Measurements from ENCODE around the gene PSMA6.
"Not testable (repeated sequence)": the region's sequence is repeated elsewhere in the genome, so short reads cannot be mapped to it uniquely, and the experiment has no call there.

PSMA6 gene

GRCh38 chr14:35346738-35347322 lies 54.6 kb downstream of the PSMA6 start:
- no peak for DNase-seq

- no peak for DNase-seq
Measured at GRCh38 chr14:35347323-35348043, 55.3 kb downstream of the PSMA6 start.

GRCh38 chr14:35348044-35348380 lies 55.8 kb downstream of the PSMA6 start:
- not testable (repeated sequence) for DNase-seq

GRCh38 chr14:35349496-35350365 lies 57.5 kb downstream of the PSMA6 start:
- peak; percentile 31 to 45 for DNase-seq

GRCh38 chr14:35351497-35351896 lies 59.3 kb downstream of the PSMA6 start:
- no peak for DNase-seq

GRCh38 chr14:35351897-35352273 lies 59.7 kb downstream of the PSMA6 start:
- peak in 1 of 2 experiments; percentile 42 for DNase-seq

GRCh38 chr14:35352274-35353233 lies 60.4 kb downstream of the PSMA6 start:
- DNase-seq = peak; percentile 91 to 93

- no peak for DNase-seq
Measured at GRCh38 chr14:35353409-35354172, 61.4 kb downstream of the PSMA6 start.

- not testable (repeated sequence) for DNase-seq
Measured at GRCh38 chr14:35355235-35355634, 63.1 kb downstream of the PSMA6 start.

GRCh38 chr14:35355981-35356841 lies 64.0 kb downstream of the PSMA6 start:
- no peak for DNase-seq

GRCh38 chr14:35359655-35360054 lies 67.5 kb downstream of the PSMA6 start:
- not testable (repeated sequence) for DNase-seq

- no peak for DNase-seq
Measured at GRCh38 chr14:35361141-35361480, 68.9 kb downstream of the PSMA6 start.

GRCh38 chr14:35362450-35362849 lies 70.3 kb downstream of the PSMA6 start:
- no peak for DNase-seq

- DNase-seq = no peak
Measured at GRCh38 chr14:35362911-35363374, 70.8 kb downstream of the PSMA6 start.

GRCh38 chr14:35365130-35366055 lies 73.2 kb downstream of the PSMA6 start:
- DNase-seq = peak; percentile 60 to 64

GRCh38 chr14:35366056-35366451 lies 73.9 kb downstream of the PSMA6 start:
- DNase-seq = no peak

GRCh38 chr14:35366521-35366976 lies 74.4 kb downstream of the PSMA6 start:
- no peak for DNase-seq

GRCh38 chr14:35367056-35367372 lies 74.8 kb downstream of the PSMA6 start:
- no peak for DNase-seq

Measured in Kasumi-1 (cell line).